Cardiac septum (tissue), 1 donor: ENCODE results near the gene CGREF1. TPM values are rescaled to one million over a fixed set of nuclear protein-coding genes. Genes with fewer than 3 reads are reported as not detected.
"Not testable (repeated sequence)": the region's sequence is repeated elsewhere in the genome, so short reads cannot be mapped to it uniquely, and the experiment has no call there.

ENCODE experiments used
- DNase-seq: peaks from one replicate; pipeline ENCODE4 v3.0.0-alpha.2; 2020; ENCODE audit warnings: low spot score
- intact Hi-C: fragments of 100-400 bp; cut with DNase I; formaldehyde crosslinking; loops from one replicate; pipeline ENCODE4 v1.14.0; 2022
- total RNA-seq: library from RNA; stranded (reverse); fragmentation: NEBNext Ultra II Directional; extraction: Animal tissue kit (Norgen Biotek cat#: 25700); gene quantifications from one replicate; pipeline ENCODE4 v1.2.1, GENCODE V29; 2021
- donor health status: DM: no; HTN: no; CAD: no.

CGREF1 gene
- total RNA-seq, 1 donor from 2014 or later = 0.48 TPM

- DNase-seq, intact Hi-C loops: not testable (repeated sequence)
Observed at GRCh38 chr2:27119330-27119670, 372 bp upstream of the CGREF1 start.

- intact Hi-C loops = no loop called here
Observed at GRCh38 chr2:27117995-27118524, 868 bp downstream of the CGREF1 start.

GRCh38 chr2:27115519-27115918 lies 3.4 kb downstream of the CGREF1 start:
- no peak for DNase-seq
- intact Hi-C loops = no loop called here

More at GRCh38 chr2:27117995-27118524, 868 bp downstream of the CGREF1 start:
- no peak for DNase-seq

GRCh38 chr2:27111392-27112078 lies 7.4 kb downstream of the CGREF1 start:
- DNase-seq, intact Hi-C loops: not testable (repeated sequence)

- intact Hi-C loops, DNase-seq: not testable (repeated sequence)
Observed at GRCh38 chr2:27110603-27111352, 8.2 kb downstream of the CGREF1 start.

- DNase-seq = no peak
- intact Hi-C loops = no loop called here
Observed at GRCh38 chr2:27109083-27109482, 9.8 kb downstream of the CGREF1 start.

- intact Hi-C loops = no loop called here
- no peak for DNase-seq
Observed at GRCh38 chr2:27108221-27108620, 10.7 kb downstream of the CGREF1 start.

GRCh38 chr2:27105981-27106380 lies 12.9 kb downstream of the CGREF1 start:
- intact Hi-C loops = no loop called here
- no peak for DNase-seq

- no peak for DNase-seq
- intact Hi-C loops = no loop called here
Observed at GRCh38 chr2:27102329-27102728, 16.6 kb downstream of the CGREF1 start.

GRCh38 chr2:27100036-27100435 lies 18.9 kb downstream of the CGREF1 start:
- DNase-seq = no peak

GRCh38 chr2:27099334-27099955 lies 19.5 kb downstream of the CGREF1 start:
- no peak for DNase-seq
- intact Hi-C loops = loop anchor here (2.0 to 5.0 kb wide), 4 partner anchors 91 to 203 kb away; partner anchors contain the start of genes ATRAID, SLC5A6 and TRIM54

More at GRCh38 chr2:27100036-27100435, 18.9 kb downstream of the CGREF1 start:
- intact Hi-C loops = no loop called here

GRCh38 chr2:27097341-27097740 lies 21.6 kb downstream of the CGREF1 start:
- no peak for DNase-seq
- intact Hi-C loops = loop anchor here (5.0 kb wide), 3 partner anchors 115 to 205 kb away; partner anchors contain the start of genes ATRAID, SLC5A6 and TRIM54

GRCh38 chr2:27096748-27097297 lies 22.1 kb downstream of the CGREF1 start:
- no peak for DNase-seq
- intact Hi-C loops = loop anchor here (5.0 kb wide), 3 partner anchors 115 to 205 kb away; partner anchors contain the start of genes ATRAID, SLC5A6 and TRIM54

GRCh38 chr2:27095745-27096651 lies 22.9 kb downstream of the CGREF1 start:
- intact Hi-C loops = loop anchor here (5.0 kb wide), 3 partner anchors 116 to 206 kb away; partner anchors contain the start of genes ATRAID, SLC5A6 and TRIM54
- no peak for DNase-seq

- intact Hi-C loops = loop anchor here (5.0 kb wide), 3 partner anchors 117 to 207 kb away; partner anchors contain the start of genes ATRAID, SLC5A6 and TRIM54
- DNase-seq = no peak
Observed at GRCh38 chr2:27095427-27095744, 23.5 kb downstream of the CGREF1 start.

GRCh38 chr2:27094353-27094984 lies 24.5 kb downstream of the CGREF1 start:
- DNase-seq = no peak
- intact Hi-C loops = no loop called here

- intact Hi-C loops = no loop called here
- DNase-seq = no peak
Observed at GRCh38 chr2:27093430-27094352, 25.2 kb downstream of the CGREF1 start.
